ENCODE results near the gene ARHGAP30.

Gene ARHGAP30

DNA sequence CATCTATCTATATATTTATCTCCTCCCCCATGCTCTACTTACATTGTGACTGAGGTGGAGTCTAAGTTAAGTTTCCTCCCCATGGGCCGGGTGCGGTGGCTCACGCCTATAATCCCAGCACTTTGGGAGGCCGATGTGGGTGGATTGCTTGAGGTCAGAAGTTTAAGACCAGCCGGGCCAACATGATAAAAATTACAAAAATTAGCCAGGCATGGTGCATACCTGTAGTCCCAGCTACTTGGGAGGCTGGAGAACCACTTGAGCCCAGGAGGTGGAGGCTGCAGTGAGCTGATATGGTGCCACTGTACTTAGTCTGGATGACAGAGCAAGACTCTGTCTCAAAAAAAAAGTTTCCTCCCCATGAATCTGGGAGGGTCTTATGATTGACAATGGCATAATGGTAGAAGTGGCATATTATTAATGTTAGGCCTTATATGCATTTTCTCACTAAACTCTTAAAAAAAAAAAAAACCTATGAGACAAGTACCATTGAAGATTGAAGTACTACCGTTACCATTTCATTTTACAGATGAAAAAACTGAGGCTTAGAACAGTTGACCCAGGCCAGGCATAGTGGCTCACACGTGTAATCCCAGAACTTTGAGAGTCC, 60.0 kb downstream of the ARHGAP30 start:
- DNase-seq (ENCODE audit: low spot score): no peak

DNA sequence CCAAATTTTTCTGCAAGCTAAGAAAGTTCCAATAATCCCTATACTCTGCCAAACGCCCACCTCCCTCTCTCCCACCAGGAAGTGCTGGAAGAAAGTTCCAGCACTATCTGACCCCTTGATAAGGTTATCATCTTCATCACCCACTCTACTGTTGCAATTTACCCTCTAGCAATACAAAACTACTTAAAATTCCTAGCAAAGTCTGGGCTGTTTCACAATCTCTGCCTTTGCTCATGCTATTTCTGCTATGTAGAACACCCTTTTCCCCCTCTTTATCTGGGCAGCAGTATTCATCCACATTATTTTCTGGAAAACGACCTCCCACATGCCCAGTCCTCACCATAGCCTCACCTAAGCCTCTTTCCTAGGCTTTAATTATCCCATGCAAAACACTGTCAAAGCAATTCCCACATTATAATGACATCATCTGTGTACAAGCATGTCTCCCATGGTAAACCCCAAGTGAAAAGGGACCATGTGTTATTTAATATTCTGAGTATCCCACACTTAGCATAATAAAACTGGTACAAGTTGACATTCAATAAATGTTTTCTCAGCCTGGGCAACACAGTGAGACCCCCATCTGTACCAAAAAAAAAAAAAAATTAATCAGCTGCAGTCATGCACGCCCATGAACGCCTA, 60.7 kb downstream of the ARHGAP30 start:
- DNase-seq (ENCODE audit: low spot score): no peak

DNA sequence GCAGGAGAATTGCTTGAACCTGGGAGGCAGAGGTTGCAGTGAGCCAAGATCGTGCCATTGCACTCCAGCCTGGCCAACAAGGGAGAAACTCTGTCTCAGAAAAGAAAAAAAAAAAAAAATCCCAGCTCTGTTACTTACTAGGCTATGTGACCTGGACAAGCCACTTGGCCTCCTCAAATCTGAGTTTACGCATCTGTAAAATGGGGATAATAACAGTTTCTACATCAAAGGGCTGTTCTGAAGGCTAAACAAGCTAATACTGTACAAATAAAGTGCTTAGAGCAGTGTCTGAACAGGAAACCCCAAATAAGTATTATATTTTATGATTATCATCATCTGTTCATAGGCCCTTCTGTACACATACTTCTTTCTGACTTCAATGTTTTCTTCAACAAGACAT, 62.3 kb downstream of the ARHGAP30 start:
- no peak for DNase-seq (ENCODE audit: low spot score)

DNA sequence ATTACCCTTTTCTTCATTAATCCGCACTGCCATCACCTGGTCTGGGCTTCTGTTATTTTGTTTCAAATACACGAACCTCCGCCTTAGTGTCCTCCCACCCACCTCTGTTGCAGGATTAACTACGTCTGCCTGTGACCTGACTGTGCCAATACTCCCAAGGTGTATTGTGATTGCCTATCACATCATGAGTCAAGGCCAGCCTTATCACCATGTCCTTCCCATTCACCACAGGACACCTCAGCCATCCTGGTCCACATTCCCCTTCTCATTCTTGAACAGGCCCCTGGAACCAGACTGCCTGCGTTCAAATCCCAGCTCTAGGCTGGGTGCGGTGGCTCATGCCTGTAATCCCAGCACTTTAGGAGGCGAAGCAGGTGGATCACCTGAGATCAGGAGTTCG, 63.1 kb downstream of the ARHGAP30 start:
- DNase-seq (ENCODE audit: low spot score): no peak

DNA sequence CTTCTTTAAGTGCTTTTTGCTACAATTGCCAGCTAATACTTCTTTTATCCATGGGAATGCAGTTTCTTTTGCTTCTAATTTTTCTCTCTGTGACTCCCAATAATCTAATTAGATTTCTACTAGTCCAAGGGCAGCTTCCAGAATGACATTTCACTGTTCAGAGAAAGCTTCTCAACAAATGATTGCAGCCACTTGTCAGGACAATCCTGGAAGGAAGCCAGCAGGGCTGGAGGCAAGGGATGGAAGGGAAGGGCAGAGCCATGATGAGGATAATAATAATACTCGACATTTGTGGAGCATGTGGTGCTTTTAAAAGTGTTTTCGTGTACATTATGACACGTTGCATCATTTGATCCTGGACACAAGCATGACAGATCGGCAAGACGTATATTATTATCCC, 68.2 kb downstream of the ARHGAP30 start:
- DNase-seq (ENCODE audit: low spot score): no peak

DNA sequence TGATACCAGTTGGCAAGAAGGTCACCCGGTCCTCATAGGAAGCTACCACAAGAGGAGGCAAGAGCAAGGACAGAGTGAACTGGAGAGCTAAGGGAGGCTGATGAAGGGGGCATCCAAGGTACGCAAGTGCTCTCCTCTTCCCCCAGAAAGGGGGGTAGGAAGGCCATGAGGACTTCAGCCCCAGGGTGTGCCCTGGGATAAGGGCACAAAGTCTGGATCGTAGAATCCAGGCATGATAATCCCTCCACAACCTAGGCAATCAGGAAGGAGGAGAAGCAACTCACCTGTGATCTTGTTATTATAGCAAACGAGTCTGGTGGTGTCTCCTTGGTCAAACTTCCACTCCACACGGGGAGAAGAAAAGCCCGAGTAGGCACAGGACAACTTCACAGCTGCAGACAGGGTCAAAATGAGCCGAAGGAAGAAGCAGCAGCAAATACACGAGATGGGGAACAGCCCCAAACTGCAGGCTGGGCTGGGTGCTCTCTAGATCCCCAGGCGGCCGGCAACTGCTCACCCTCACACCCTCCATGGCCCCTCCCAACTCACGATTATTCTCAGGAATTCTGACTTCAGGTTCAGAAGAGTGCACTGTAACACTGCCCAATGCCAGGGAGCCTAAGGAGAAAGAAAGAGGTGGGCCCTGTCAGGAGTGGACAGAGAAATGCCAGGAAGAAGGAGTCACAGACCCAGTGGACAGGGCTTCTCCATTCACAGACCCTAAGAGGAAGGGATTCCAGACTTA, 68.8 kb downstream of the ARHGAP30 start:
- no peak for DNase-seq (ENCODE audit: low spot score)

DNA sequence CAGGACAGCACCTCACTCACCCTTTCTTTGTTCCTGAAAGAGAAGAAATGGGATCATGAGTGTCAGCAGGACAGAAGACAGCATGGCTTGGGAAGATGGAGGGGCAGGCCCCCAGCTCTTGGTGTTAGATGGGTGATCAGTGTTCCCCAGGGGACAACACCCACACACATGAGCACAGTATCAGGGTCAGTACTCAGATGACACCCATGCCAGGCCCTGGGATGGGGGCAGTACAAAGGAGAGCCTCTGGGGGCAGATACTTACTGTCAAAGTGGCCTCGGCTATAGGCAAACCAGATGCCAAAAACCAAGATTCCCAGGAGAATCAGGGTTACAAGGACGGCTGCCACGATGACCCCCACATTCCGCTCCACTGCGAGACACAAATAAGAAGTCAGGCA, 70.3 kb downstream of the ARHGAP30 start:
- DNase-seq (ENCODE audit: low spot score): no peak

DNA sequence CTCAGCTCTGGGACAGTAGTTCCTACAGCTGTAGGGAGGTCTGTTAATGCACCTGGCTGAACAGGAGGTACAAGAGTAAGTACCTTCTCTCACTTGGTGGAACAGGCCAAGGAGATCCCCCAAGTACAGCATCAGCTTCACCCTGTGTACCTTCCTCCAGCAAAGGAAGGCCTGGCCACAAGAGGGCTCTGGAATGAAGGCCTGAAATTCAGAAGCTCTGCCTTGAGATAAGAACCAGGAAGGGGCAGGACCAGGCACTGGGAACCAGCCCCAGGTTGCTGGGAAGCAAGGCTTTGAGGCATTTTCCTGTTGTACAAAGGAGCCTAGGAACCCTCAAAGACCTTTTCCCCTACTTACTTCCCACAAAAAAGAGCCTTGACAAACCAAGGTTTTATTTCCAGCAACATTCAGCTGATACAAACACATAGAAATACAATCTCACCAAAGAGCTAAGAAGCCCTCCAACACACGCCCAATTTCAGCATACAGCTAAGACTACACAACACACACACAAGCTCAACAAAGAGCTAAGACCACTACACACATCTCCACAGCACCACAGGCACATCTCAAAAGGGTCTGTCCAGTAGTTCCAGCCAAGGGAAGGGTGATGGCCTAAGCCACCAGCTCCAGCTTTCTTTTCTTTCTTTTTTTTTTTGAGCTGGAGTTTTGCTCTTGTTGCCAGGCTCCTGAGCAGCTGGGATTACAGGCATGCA, 72.2 kb downstream of the ARHGAP30 start:
- DNase-seq (ENCODE audit: low spot score): peak; percentile 62
